ENCODE results near the gene TENT4B.

The TENT4B gene

GRCh38 chr16:50271148-50272041 is 118.3 kb downstream of the TENT4B start:
- no peak overlapping the region for H3K4me3 ChIP-seq (ENCODE audit: extremely low read depth, insufficient read depth, low read length, poor library complexity, severe bottlenecking)
- no peak overlapping the region for H3K27ac ChIP-seq (ENCODE audit: low read depth, low read length, severe bottlenecking)
- H3K9me3 ChIP-seq (ENCODE audit: control insufficient read depth, low read length), result no peaks in the 10 kb centered on the region
- H3K4me1 ChIP-seq (ENCODE audit: control insufficient read depth, insufficient read depth, low read length, poor library complexity, severe bottlenecking), result peaks cover 19% of the 10 kb centered on the region
- H3K36me3 ChIP-seq (ENCODE audit: control insufficient read depth, insufficient read depth, low read length), result peaks cover 8% of the 10 kb centered on the region
- 95 to 98% methylated on average over 8 to 13 of the region's 15 CpGs for WGBS, 2 experiments (ENCODE audit: insufficient coverage in 2 of 2)

GRCh38 chr16:50272111-50272571 is 119.0 kb downstream of the TENT4B start:
- H3K4me1 ChIP-seq (ENCODE audit: control insufficient read depth, insufficient read depth, low read length, poor library complexity, severe bottlenecking), result peaks cover 12% of the 10 kb centered on the region
- H3K9me3 ChIP-seq (ENCODE audit: control insufficient read depth, low read length), result no peaks in the 10 kb centered on the region
- H3K4me3 ChIP-seq (ENCODE audit: extremely low read depth, insufficient read depth, low read length, poor library complexity, severe bottlenecking), result no peak overlapping the region
- no peak overlapping the region for H3K27ac ChIP-seq (ENCODE audit: low read depth, low read length, severe bottlenecking)
- peaks cover 8% of the 10 kb centered on the region for H3K36me3 ChIP-seq (ENCODE audit: control insufficient read depth, insufficient read depth, low read length)
- WGBS, 2 experiments (ENCODE audit: insufficient coverage in 2 of 2), result 91 to 92% methylated on average over 4 to 7 of the region's 7 CpGs

- H3K36me3 ChIP-seq (ENCODE audit: control insufficient read depth, insufficient read depth, low read length), result peaks cover 8% of the 10 kb centered on the region
- WGBS, 2 experiments (ENCODE audit: insufficient coverage in 2 of 2), result 84 to 93% methylated on average over 2 to 4 of the region's 5 CpGs
- H3K4me1 ChIP-seq (ENCODE audit: control insufficient read depth, insufficient read depth, low read length, poor library complexity, severe bottlenecking), result peaks cover 5% of the 10 kb centered on the region
- H3K4me3 ChIP-seq (ENCODE audit: extremely low read depth, insufficient read depth, low read length, poor library complexity, severe bottlenecking), result no peak overlapping the region
- H3K27ac ChIP-seq (ENCODE audit: low read depth, low read length, severe bottlenecking), result no peak overlapping the region
- no peaks in the 10 kb centered on the region for H3K9me3 ChIP-seq (ENCODE audit: control insufficient read depth, low read length)
These were observed 119.7 kb downstream of the TENT4B start for GRCh38 chr16:50272687-50273381.

GRCh38 chr16:50273382-50273690 is 120.2 kb downstream of the TENT4B start:
- Histone ChIP-seq H3K4me1 (ENCODE audit: control insufficient read depth, insufficient read depth, low read length, poor library complexity, severe bottlenecking) (peaks cover 4% of the 10 kb centered on the region), H3K27ac (ENCODE audit: low read depth, low read length, severe bottlenecking) (no peak overlapping the region), H3K4me3 (ENCODE audit: extremely low read depth, insufficient read depth, low read length, poor library complexity, severe bottlenecking) (no peak overlapping the region), H3K36me3 (ENCODE audit: control insufficient read depth, insufficient read depth, low read length) (peaks cover 8% of the 10 kb centered on the region), H3K9me3 (ENCODE audit: control insufficient read depth, low read length) (no peaks in the 10 kb centered on the region)
- WGBS, 2 experiments (ENCODE audit: insufficient coverage in 2 of 2), result 83 to 86% methylated on average over 2 of the region's 2 CpGs

- 79 to 88% methylated on average over 12 of the region's 13 CpGs for WGBS, 2 experiments (ENCODE audit: insufficient coverage in 2 of 2)
- no peak overlapping the region for H3K27ac ChIP-seq (ENCODE audit: low read depth, low read length, severe bottlenecking)
- no peak overlapping the region for H3K4me3 ChIP-seq (ENCODE audit: extremely low read depth, insufficient read depth, low read length, poor library complexity, severe bottlenecking)
- H3K36me3 ChIP-seq (ENCODE audit: control insufficient read depth, insufficient read depth, low read length), result peaks cover 8% of the 10 kb centered on the region
- peaks cover 4% of the 10 kb centered on the region for H3K4me1 ChIP-seq (ENCODE audit: control insufficient read depth, insufficient read depth, low read length, poor library complexity, severe bottlenecking)
- no peaks in the 10 kb centered on the region for H3K9me3 ChIP-seq (ENCODE audit: control insufficient read depth, low read length)
These were observed 120.8 kb downstream of the TENT4B start for GRCh38 chr16:50273888-50274325.

GRCh38 chr16:50274326-50275097 is 121.4 kb downstream of the TENT4B start:
- WGBS, 2 experiments (ENCODE audit: insufficient coverage in 2 of 2), result 95 to 96% methylated on average over 14 to 15 of the region's 18 CpGs
- Histone ChIP-seq H3K4me3 (ENCODE audit: extremely low read depth, insufficient read depth, low read length, poor library complexity, severe bottlenecking) (no peak overlapping the region), H3K4me1 (ENCODE audit: control insufficient read depth, insufficient read depth, low read length, poor library complexity, severe bottlenecking) (peaks cover 4% of the 10 kb centered on the region), H3K27ac (ENCODE audit: low read depth, low read length, severe bottlenecking) (no peak overlapping the region), H3K36me3 (ENCODE audit: control insufficient read depth, insufficient read depth, low read length) (peaks cover 8% of the 10 kb centered on the region), H3K9me3 (ENCODE audit: control insufficient read depth, low read length) (no peaks in the 10 kb centered on the region)

GRCh38 chr16:50275098-50275415 is 122.0 kb downstream of the TENT4B start:
- H3K4me3 ChIP-seq (ENCODE audit: extremely low read depth, insufficient read depth, low read length, poor library complexity, severe bottlenecking), result no peak overlapping the region
- peaks cover 8% of the 10 kb centered on the region for H3K36me3 ChIP-seq (ENCODE audit: control insufficient read depth, insufficient read depth, low read length)
- H3K4me1 ChIP-seq (ENCODE audit: control insufficient read depth, insufficient read depth, low read length, poor library complexity, severe bottlenecking), result peaks cover 4% of the 10 kb centered on the region
- WGBS, 2 experiments (ENCODE audit: insufficient coverage in 2 of 2), result 84 to 93% methylated on average over 3 of the region's 3 CpGs
- no peak overlapping the region for H3K27ac ChIP-seq (ENCODE audit: low read depth, low read length, severe bottlenecking)
- no peaks in the 10 kb centered on the region for H3K9me3 ChIP-seq (ENCODE audit: control insufficient read depth, low read length)

GRCh38 chr16:50275428-50276325 is 122.6 kb downstream of the TENT4B start:
- H3K9me3 ChIP-seq (ENCODE audit: control insufficient read depth, low read length), result no peaks in the 10 kb centered on the region
- H3K36me3 ChIP-seq (ENCODE audit: control insufficient read depth, insufficient read depth, low read length), result peaks cover 5% of the 10 kb centered on the region
- H3K27ac ChIP-seq (ENCODE audit: low read depth, low read length, severe bottlenecking), result no peak overlapping the region
- peaks cover 4% of the 10 kb centered on the region for H3K4me1 ChIP-seq (ENCODE audit: control insufficient read depth, insufficient read depth, low read length, poor library complexity, severe bottlenecking)
- no peak overlapping the region for H3K4me3 ChIP-seq (ENCODE audit: extremely low read depth, insufficient read depth, low read length, poor library complexity, severe bottlenecking)
- 83 to 85% methylated on average over 10 to 11 of the region's 12 CpGs for whole genome bisulfite sequencing, 2 experiments (ENCODE audit: insufficient coverage in 2 of 2)

GRCh38 chr16:50276326-50276640 is 123.2 kb downstream of the TENT4B start:
- Histone ChIP-seq H3K4me3 (ENCODE audit: extremely low read depth, insufficient read depth, low read length, poor library complexity, severe bottlenecking) (no peak overlapping the region), H3K36me3 (ENCODE audit: control insufficient read depth, insufficient read depth, low read length) (peaks cover 3% of the 10 kb centered on the region), H3K27ac (ENCODE audit: low read depth, low read length, severe bottlenecking) (no peak overlapping the region), H3K4me1 (ENCODE audit: control insufficient read depth, insufficient read depth, low read length, poor library complexity, severe bottlenecking) (peaks cover 4% of the 10 kb centered on the region), H3K9me3 (ENCODE audit: control insufficient read depth, low read length) (no peaks in the 10 kb centered on the region)
- 100% methylated on average over 1 of the region's 2 CpGs; no CpG with 5 or more reads in 1 of the 2 experiments for WGBS, 2 experiments (ENCODE audit: insufficient coverage in 2 of 2)

Data from mesodermal cell (in vitro differentiated cells).